SU-DHL-6 (cell line): ENCODE measurements around the gene ADAMTS16.

Source experiments
- CTCF ChIP-seq: fragments of 200-600 bp; sonication (generic); IDR thresholded peaks from one replicate; pipeline ENCODE4 v1.5.1; 2017; ENCODE audit warnings: antibody characterized with exemption, mild to moderate bottlenecking, low read length, moderate library complexity; ENCODE audit not compliant: insufficient read depth, poor library complexity, severe bottlenecking
- EZH2phosphoT487 ChIP-seq: fragments of 200-600 bp; sonication (generic), shearing (Covaris generic); conservative IDR thresholded peaks from 2 replicates; pipeline ENCODE4 v1.6.1; 2018; ENCODE audit warnings: mild to moderate bottlenecking, antibody characterized with exemption, low read length, moderate library complexity, mixed read lengths

DNA sequence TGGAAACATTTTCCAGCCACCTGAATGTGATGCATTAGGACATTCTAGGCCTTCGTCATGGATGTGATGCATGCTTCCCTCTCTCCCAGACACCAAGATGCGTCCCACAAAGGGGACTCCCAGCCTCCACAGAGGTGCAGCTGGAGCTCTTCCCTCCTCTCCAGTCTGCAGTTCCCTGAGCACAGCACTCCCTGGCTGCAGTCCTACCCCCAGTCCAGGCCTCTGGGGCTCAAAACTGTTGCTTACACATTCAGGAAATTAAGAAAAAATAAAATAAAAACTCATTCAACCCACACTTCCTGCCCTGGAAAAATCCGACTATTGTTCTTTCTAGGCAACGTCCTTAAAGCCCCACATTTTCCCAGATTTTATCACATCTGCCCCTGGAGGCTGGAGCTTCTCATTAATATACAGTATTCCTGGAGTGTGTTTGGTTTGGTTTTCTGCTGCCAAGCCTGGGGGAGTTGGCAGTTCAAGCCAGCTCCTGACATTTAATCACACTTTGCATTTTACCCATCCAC is 204.0 kb downstream of the ADAMTS16 start:
- TF ChIP-seq CTCF = no peak
- TF ChIP-seq EZH2phosphoT487 = no peak
